Hematopoietic multipotent progenitor cell treated with erythropoietin and hydrocortisone succinate and interleukin-3 and kit ligand, for 4 days (in vitro differentiated cells): ENCODE results near the gene PRR22.
"Not testable (repeated sequence)": the region's sequence is repeated elsewhere in the genome, so short reads cannot be mapped to it uniquely, and the experiment has no call there.

Source experiments
- DNase-seq: peaks from one replicate; pipeline ENCODE4 v3.0.0-alpha.2; 2015

Gene PRR22

GRCh38 chr19:5790559-5791520 lies 6.3 kb upstream of the PRR22 start, which contains the start of gene DUS3L:
Gene DUS3L, minus strand, starts transcription at chr19:5791163. Its CDS starts 22 bp downstream, at chr19:5791141.
- DNase-seq, result peak; percentile 99

- no peak for DNase-seq
Observed at GRCh38 chr19:5789886-5790558, 5.5 kb upstream of the PRR22 start.

- DNase-seq, result no peak
Observed at GRCh38 chr19:5789351-5789761, 4.8 kb upstream of the PRR22 start.

- no peak for DNase-seq
Observed at GRCh38 chr19:5788422-5788821, 3.9 kb upstream of the PRR22 start.

GRCh38 chr19:5787409-5788182 lies 3.0 kb upstream of the PRR22 start:
- no peak for DNase-seq

GRCh38 chr19:5786593-5787408 lies 2.3 kb upstream of the PRR22 start:
- DNase-seq, result no peak

GRCh38 chr19:5785423-5785822 lies 877 bp upstream of the PRR22 start:
- no peak for DNase-seq

- no peak for DNase-seq
Observed at GRCh38 chr19:5782945-5783919, 1.3 kb downstream of the PRR22 start.

- DNase-seq, result no peak
Observed at GRCh38 chr19:5782322-5782721, 2.2 kb downstream of the PRR22 start.

GRCh38 chr19:5780916-5781315 lies 3.6 kb downstream of the PRR22 start:
- not testable (repeated sequence) for DNase-seq

GRCh38 chr19:5778402-5778801 lies 6.1 kb downstream of the PRR22 start:
- DNase-seq, result no peak

- no peak for DNase-seq
Observed at GRCh38 chr19:5775668-5776309, 8.8 kb downstream of the PRR22 start.

GRCh38 chr19:5774921-5775320 lies 9.6 kb downstream of the PRR22 start:
- DNase-seq, result no peak

- DNase-seq, result no peak
Observed at GRCh38 chr19:5773276-5773675, 11.3 kb downstream of the PRR22 start.

GRCh38 chr19:5772416-5772815 lies 12.1 kb downstream of the PRR22 start:
- DNase-seq, result no peak

- no peak for DNase-seq
Observed at GRCh38 chr19:5767949-5768348, 16.6 kb downstream of the PRR22 start.

GRCh38 chr19:5765220-5765619 lies 19.3 kb downstream of the PRR22 start:
- DNase-seq, result no peak

- no peak for DNase-seq
Observed at GRCh38 chr19:5762608-5763217, 21.8 kb downstream of the PRR22 start.

GRCh38 chr19:5753743-5754142 lies 30.8 kb downstream of the PRR22 start:
- DNase-seq, result no peak

GRCh38 chr19:5751709-5752108 lies 32.8 kb downstream of the PRR22 start:
- no peak for DNase-seq
